Measurements from ENCODE around the gene CACNA1D. TPM values are rescaled to one million over a fixed set of nuclear protein-coding genes. Genes with fewer than 3 reads are reported as not detected.

Gene CACNA1D
- total and polyA plus RNA-seq, 9 of the 15 experiments (the other 6 are each of a cell fraction or from before 2014, with no cell fraction given), result 0.29 TPM; not detected in 8

- no peak for TF ChIP-seq RBM14 (IDR thresholded peaks at IDR 0.05; ENCODE audit: borderline replicate concordance, insufficient read depth, low read depth, low read length)
- no peak for TF ChIP-seq RB1 (IDR thresholded peaks at IDR 0.05; ENCODE audit: low read depth)
- TF ChIP-seq, protein P1, sequence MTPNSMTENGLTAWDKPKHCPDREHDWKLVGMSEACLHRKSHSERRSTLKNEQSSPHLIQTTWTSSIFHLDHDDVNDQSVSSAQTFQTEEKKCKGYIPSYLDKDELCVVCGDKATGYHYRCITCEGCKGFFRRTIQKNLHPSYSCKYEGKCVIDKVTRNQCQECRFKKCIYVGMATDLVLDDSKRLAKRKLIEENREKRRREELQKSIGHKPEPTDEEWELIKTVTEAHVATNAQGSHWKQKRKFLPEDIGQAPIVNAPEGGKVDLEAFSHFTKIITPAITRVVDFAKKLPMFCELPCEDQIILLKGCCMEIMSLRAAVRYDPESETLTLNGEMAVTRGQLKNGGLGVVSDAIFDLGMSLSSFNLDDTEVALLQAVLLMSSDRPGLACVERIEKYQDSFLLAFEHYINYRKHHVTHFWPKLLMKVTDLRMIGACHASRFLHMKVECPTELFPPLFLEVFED (CRISPR knock-in tag; conservative IDR thresholded peaks at IDR 0.05), result no peak
- TF ChIP-seq NFYB (IDR thresholded peaks at IDR 0.05; ENCODE audit: extremely low read depth, insufficient read length), result no peak
- TF ChIP-seq EZH2 (IDR thresholded peaks at IDR 0.05; ENCODE audit: borderline replicate concordance, low read depth, low read length), result no peak
- no peak for TF ChIP-seq SREBF1 (IDR thresholded peaks at IDR 0.05; ENCODE audit: borderline replicate concordance, low read depth, low read length)
- no peak for TF ChIP-seq DIDO1 (tag; IDR thresholded peaks at IDR 0.05; ENCODE audit: low read depth)
- TF ChIP-seq ZNF143 (CRISPR knock-in tag; IDR thresholded peaks at IDR 0.05), result no peak
Observed at GRCh38 chr3:53721187-53722119, 227.0 kb downstream of the CACNA1D start (continued).

GRCh38 chr3:53724566-53724965 lies 230.2 kb downstream of the CACNA1D start:
- FAIRE-seq (no peak), DNase-seq (ENCODE audit: extremely low read depth in 1 of 4, low spot score in 3 of 4) (no peak), ATAC-seq (no peak)
- no peaks in the 10 kb centered on the region for H3K79me2 ChIP-seq (ENCODE audit: control insufficient read depth, insufficient read depth, low read length)
- in situ Hi-C loops (cut with MboI) (no loop called here), intact Hi-C loops (cut with micrococcal nuclease) (no loop called here)
- no peak overlapping the region for H3K4me3 ChIP-seq
- POLR2A ChIA-PET, result interaction anchor here (0.6 to 0.9 kb wide), 2 partner anchors 15 to 16 kb away, joined by 3 read pairs; no protein-coding TSS in a partner anchor
- H3K36me3 ChIP-seq (ENCODE audit: control insufficient read depth, insufficient read depth, low read length), result no peaks in the 10 kb centered on the region
- no TSS peak for BruUV-seq (replicated peaks)
- H4K20me1 ChIP-seq (replicated peaks; ENCODE audit: control insufficient read depth, insufficient read depth, low read length), result no peaks in the 10 kb centered on the region
- H3K4me1 ChIP-seq (replicated peaks in 1 of 2; ENCODE audit: control insufficient read depth in 2 of 2, insufficient read depth in 2 of 2, low read length in 2 of 2), result no peaks in the 10 kb centered on the region
- CTCF ChIA-PET (ENCODE audit: low intra/inter-chr PET ratio), result no interaction called here
- H3K27me3 ChIP-seq (ENCODE audit: control insufficient read depth in 2 of 2, insufficient read depth in 2 of 2, low read length in 2 of 2), result peaks cover 4 to 28% of the 10 kb centered on the region in 2 experiments; a peak in 3 of 5 replicates
- no peak overlapping the region for H3K27ac ChIP-seq (ENCODE audit: extremely low read depth, low read depth, low read length)
- 0% methylated on average over 2 of the region's 2 CpGs for WGBS (ENCODE audit: insufficient coverage, low coverage, missing lambda C conversion rate)
- no peak overlapping the region for H3K4me2 ChIP-seq (ENCODE audit: insufficient read depth, low read length)
- no peak for TF ChIP-seq ARNT (IDR thresholded peaks at IDR 0.05)
- no peak for TF ChIP-seq RBM25 (IDR thresholded peaks at IDR 0.05; ENCODE audit: low read depth, low read length, severe bottlenecking)
- no peak for TF ChIP-seq MAZ (CRISPR knock-in tag; conservative IDR thresholded peaks at IDR 0.05 in 1 of 2, IDR thresholded peaks at IDR 0.05 in 1 of 2)
- TF ChIP-seq ZNF140 (CRISPR knock-in tag; IDR thresholded peaks at IDR 0.05), result no peak
- no peak for TF ChIP-seq STAT5A (IDR thresholded peaks at IDR 0.05; ENCODE audit: borderline replicate concordance, low read length)
- no peak for TF ChIP-seq SETDB1 (IDR thresholded peaks at IDR 0.05; ENCODE audit: low read length)
- TF ChIP-seq SREBF1 (IDR thresholded peaks at IDR 0.05; ENCODE audit: borderline replicate concordance, low read depth, low read length), result no peak
- no peak for TF ChIP-seq ZC3H8 (IDR thresholded peaks at IDR 0.05)
- H2AFZ ChIP-seq (ENCODE audit: low read depth, low read length), result no peak overlapping the region
- H3K9me3 ChIP-seq (replicated peaks; ENCODE audit: control insufficient read depth, insufficient read depth, low read depth, low read length), result no peaks in the 10 kb centered on the region
- no peak overlapping the region for H3K9ac ChIP-seq (ENCODE audit: insufficient read depth in 1 of 2, low read depth in 2 of 2, low read length in 2 of 2)
- H3K9me1 ChIP-seq (ENCODE audit: control insufficient read depth, insufficient read depth, low read length), result no peaks in the 10 kb centered on the region

All from K562 (cell line).